ENCODE results near the gene CYP24A1. TPM values are rescaled to one million over a fixed set of nuclear protein-coding genes. Genes with fewer than 3 reads are reported as not detected.

The CYP24A1 gene
- total and polyA plus RNA-seq, 2 donors (not counting 1 experiment from before 2014, with no cell fraction given) = not detected

DNA sequence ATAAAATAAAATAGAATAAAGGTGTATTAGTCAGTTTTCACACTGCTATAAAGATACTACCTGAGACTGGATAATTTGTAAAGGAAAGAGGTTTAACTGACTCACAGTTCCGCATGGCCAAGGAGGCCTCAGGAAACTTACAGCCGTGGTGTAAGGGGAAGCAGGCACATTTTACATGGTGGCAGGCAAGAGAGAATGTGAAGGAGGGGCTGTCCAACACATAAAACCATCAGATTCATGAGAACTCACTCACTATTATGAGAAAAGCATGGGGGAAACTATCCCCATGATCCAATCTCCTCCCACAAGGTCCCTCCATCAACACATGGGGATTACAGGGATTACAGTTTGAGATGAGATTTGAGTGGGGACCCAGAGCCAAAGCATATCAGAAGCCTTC, 62.3 kb downstream of the CYP24A1 start:
- peaks cover 5% of the 10 kb centered on the region for H3K9me3 Mint-ChIP-seq (ENCODE audit: insufficient read depth)
- TF ChIP-seq CTCF (IDR thresholded peaks at IDR 0.05) = no peak
- no peak for TF ChIP-seq EZH2 (IDR thresholded peaks at IDR 0.05; ENCODE audit: borderline replicate concordance, insufficient read depth, low read depth, low read length, poor library complexity, severe bottlenecking)
- CTCF ChIA-PET = no interaction called here

GRCh38 chr20:54110457-54110856, 63.3 kb downstream of the CYP24A1 start:
- Histone ChIP-seq H2AFZ (ENCODE audit: insufficient read depth, low read depth, low read length, poor library complexity, severe bottlenecking) (no peak overlapping the region), H3K9ac (ENCODE audit: low read length) (no peak overlapping the region), H3K4me3 (ENCODE audit: control extremely low read depth in 1 of 5, extremely low read depth in 1 of 5, insufficient read depth in 1 of 5, low read depth in 2 of 5, low read length in 4 of 5) (no peak overlapping the region), H3K36me3 (replicated peaks in 1 of 2; ENCODE audit: control extremely low read depth in 1 of 2, control insufficient read depth in 1 of 2, extremely low read depth in 1 of 2, insufficient read depth in 2 of 2, low read length in 1 of 2) (no peaks in the 10 kb centered on the region), H3K4me2 (replicated peaks; ENCODE audit: low read depth, low read length, poor library complexity, severe bottlenecking) (no peak overlapping the region), H3K79me2 (ENCODE audit: control insufficient read depth, insufficient read depth, low read length) (no peaks in the 10 kb centered on the region), H3K27ac (ENCODE audit: low read length in 2 of 2) (no peak overlapping the region), H3K4me1 (ENCODE audit: control insufficient read depth in 2 of 2, insufficient read depth in 2 of 2, low read length in 2 of 2) (no peaks in the 10 kb centered on the region), H3K9me3 (ENCODE audit: control extremely low read depth in 1 of 3, control insufficient read depth in 2 of 3, insufficient read depth in 1 of 3, low read length in 2 of 3) (peaks cover 0 to 4% (median 0%) of the 10 kb centered on the region in 3 donors), H4K20me1 (ENCODE audit: control insufficient read depth, insufficient read depth, low read length, poor library complexity, severe bottlenecking) (no peaks in the 10 kb centered on the region), H3K27me3 (replicated peaks in 1 of 4; ENCODE audit: control extremely low read depth in 1 of 4, control insufficient read depth in 3 of 4, insufficient read depth in 4 of 4, low read length in 3 of 4) (no peaks in the 10 kb centered on the region)
- no peak for DNase-seq
- Mint-ChIP-seq H3K4me1 (no peaks in the 10 kb centered on the region), H3K27me3 (peaks cover 22% of the 10 kb centered on the region), H3K9me3 (ENCODE audit: insufficient read depth) (peaks cover 5% of the 10 kb centered on the region), H3K27ac (no peak overlapping the region), H3K4me3 (no peak overlapping the region)
- TF ChIP-seq EZH2 (IDR thresholded peaks at IDR 0.05; ENCODE audit: borderline replicate concordance, insufficient read depth, low read depth, low read length, poor library complexity, severe bottlenecking) = no peak
- WGBS (ENCODE audit: insufficient coverage) = 78% methylated on average over 2 of the region's 3 CpGs
- intact Hi-C loops (cut with micrococcal nuclease) = no loop called here
- ATAC-seq (ENCODE audit: low read depth) = no peak
- ChIA-PET CTCF (interaction anchor here (1.1 kb wide), 1 partner anchor 11 kb away, joined by 3 read pairs; no protein-coding TSS in a partner anchor), POLR2A (no interaction called here)

More for the DNA sequence above, 62.3 kb downstream of the CYP24A1 start:
- Histone ChIP-seq H3K27me3 (replicated peaks in 1 of 4; ENCODE audit: control extremely low read depth in 1 of 4, control insufficient read depth in 3 of 4, insufficient read depth in 4 of 4, low read length in 3 of 4) (no peaks in the 10 kb centered on the region), H3K9ac (ENCODE audit: low read length) (no peak overlapping the region), H3K79me2 (ENCODE audit: control insufficient read depth, insufficient read depth, low read length) (no peaks in the 10 kb centered on the region), H3K4me3 (ENCODE audit: control extremely low read depth in 1 of 5, extremely low read depth in 1 of 5, insufficient read depth in 1 of 5, low read depth in 2 of 5, low read length in 4 of 5) (no peak overlapping the region), H3K4me2 (replicated peaks; ENCODE audit: low read depth, low read length, poor library complexity, severe bottlenecking) (no peak overlapping the region), H3K36me3 (replicated peaks in 1 of 2; ENCODE audit: control extremely low read depth in 1 of 2, control insufficient read depth in 1 of 2, extremely low read depth in 1 of 2, insufficient read depth in 2 of 2, low read length in 1 of 2) (no peaks in the 10 kb centered on the region), H2AFZ (ENCODE audit: insufficient read depth, low read depth, low read length, poor library complexity, severe bottlenecking) (no peak overlapping the region), H3K9me3 (ENCODE audit: control extremely low read depth in 1 of 3, control insufficient read depth in 2 of 3, insufficient read depth in 1 of 3, low read length in 2 of 3) (peaks cover 0 to 4% (median 0%) of the 10 kb centered on the region in 3 donors), H4K20me1 (ENCODE audit: control insufficient read depth, insufficient read depth, low read length, poor library complexity, severe bottlenecking) (no peaks in the 10 kb centered on the region), H3K27ac (ENCODE audit: low read length in 2 of 2) (no peak overlapping the region), H3K4me1 (ENCODE audit: control insufficient read depth in 2 of 2, insufficient read depth in 2 of 2, low read length in 2 of 2) (no peaks in the 10 kb centered on the region)
- no CpG with 5 or more reads among the region's 2 CpGs for WGBS (ENCODE audit: insufficient coverage)
- peaks cover 19% of the 10 kb centered on the region for H3K27me3 Mint-ChIP-seq
- intact Hi-C loops (cut with micrococcal nuclease) = no loop called here
- no peak overlapping the region for H3K27ac Mint-ChIP-seq
- ATAC-seq (ENCODE audit: low read depth) = no peak
- no peaks in the 10 kb centered on the region for H3K4me1 Mint-ChIP-seq
- no peak for DNase-seq
- H3K4me3 Mint-ChIP-seq = no peak overlapping the region
- POLR2A ChIA-PET = no interaction called here

Data from B cell (primary cell).